HepG2 (cell line): ENCODE results near the gene SSH3. TPM values are rescaled to one million over a fixed set of nuclear protein-coding genes. Genes with fewer than 3 reads are reported as not detected.

Experiments used
- ATAC-seq: fragments of 200-7000 bp; cut with Tn5 transposase; 3 replicates; pipeline ENCODE4 v1.9.1; 2020; ENCODE audit warnings: mild to moderate bottlenecking, moderate library complexity
- BruUV-seq: library from RNA; stranded (reverse); fragments of 400-500 nt; replicated peaks from 2 replicates; lab custom pipeline; 2021; lab: Mats Ljungman, UMichigan
- CTCF ChIA-PET: fragments of 300-600 bp; formaldehyde crosslinking; extraction: SDS; loops from one replicate; lab custom pipeline; 2021; ENCODE audit warnings: low total read pairs, inconsistent platforms, low intra/inter-chr PET ratio; lab: Yijun Ruan, JAX
- POLR2A ChIA-PET: fragments of 350-600 bp; sonication (Branson Sonifier 250); formaldehyde crosslinking; loops from one replicate; lab custom pipeline; 2020; ENCODE audit warnings: antibody characterized with exemption, inconsistent platforms; lab: Yijun Ruan, JAX
- DNase-seq: peaks from one replicate; pipeline ENCODE4 v3.0.0-alpha.2; 2015; ENCODE audit warnings: low spot score
- FAIRE-seq: peaks from 3 replicates; lab custom pipeline; 2011; peaks lifted over from hg19 to GRCh38; lab: Jason Lieb, UNC
- H2AFZ ChIP-seq: one replicate; pipeline ENCODE4 v1.6.1; 2011; ENCODE audit warnings: low read length, inconsistent platforms
- H3K27ac ChIP-seq: fragments of 300-600 bp; 3 replicates; pipeline ENCODE4 v1.8.0; 2011; ENCODE audit warnings: mixed run types, mild to moderate bottlenecking, mixed read lengths, low read length, inconsistent platforms; ENCODE audit not compliant: insufficient read depth; ENCODE audit errors: extremely low read length
- H3K27me3 ChIP-seq, 2 experiments: fragments of 200-600 bp in 1 of 2; 2 replicates in 1 of 2; 3 replicates in 1 of 2; pipeline versions ENCODE4 v1.6.0 to v1.8.0; 2011; ENCODE audit warnings: low read length in 2 of 2, mild to moderate bottlenecking in 2 of 2, moderate library complexity in 2 of 2, inconsistent platforms in 1 of 2; ENCODE audit not compliant: insufficient read depth in 2 of 2, control insufficient read depth in 1 of 2
- H3K36me3 ChIP-seq, 2 experiments: fragments of 200-600 bp in 1 of 2; replicated peaks in 1 of 2; 2 replicates in 1 of 2; 3 replicates in 1 of 2; pipeline versions ENCODE4 v1.5.1 to v1.8.0; 2011; ENCODE audit warnings: low read length in 2 of 2, inconsistent platforms in 1 of 2; ENCODE audit not compliant: insufficient read depth in 2 of 2, control insufficient read depth in 1 of 2
- H3K4me1 ChIP-seq: 2 replicates; pipeline ENCODE4 v1.5.1; 2012; ENCODE audit warnings: low read length, inconsistent platforms; ENCODE audit not compliant: insufficient read depth
- H3K4me2 ChIP-seq: 2 replicates; pipeline ENCODE4 v1.6.0; 2011; ENCODE audit warnings: low read depth, low read length, inconsistent platforms
- H3K4me3 ChIP-seq, 3 experiments: fragments of 200-600 bp in 1 of 3; sonication (generic), shearing (Covaris generic) in 1 of 3; replicated peaks in 1 of 3; 2 replicates each; pipeline ENCODE4 v1.5.1; 2011 to 2016; ENCODE audit warnings: low read length in 3 of 3, inconsistent platforms in 2 of 3, low read depth in 2 of 3, mild to moderate bottlenecking in 2 of 3, control low read depth in 1 of 3, mixed read lengths in 1 of 3; ENCODE audit not compliant: insufficient read depth in 1 of 3
- H3K79me2 ChIP-seq: one replicate; pipeline ENCODE4 v1.6.1; 2011; ENCODE audit warnings: low read length, inconsistent platforms; ENCODE audit not compliant: insufficient read depth
- H3K9ac ChIP-seq: 2 replicates; pipeline ENCODE4 v1.6.0; 2011; ENCODE audit warnings: mild to moderate bottlenecking, low read depth, low read length, inconsistent platforms; ENCODE audit not compliant: insufficient read depth
- H3K9me3 ChIP-seq: 2 replicates; pipeline ENCODE4 v1.5.1; 2012; ENCODE audit warnings: mild to moderate bottlenecking, low read length
- H4K20me1 ChIP-seq: 2 replicates; pipeline ENCODE4 v1.6.0; 2011; ENCODE audit warnings: inconsistent platforms, mild to moderate bottlenecking, low read length, moderate library complexity; ENCODE audit not compliant: insufficient read depth
- CERS6 ChIP-seq: sonication (generic); formaldehyde crosslinking; IDR thresholded peaks from 2 replicates; pipeline ENCODE4 v1.5.0; 2020; ENCODE audit warnings: missing genetic modification reagents
- HNRNPUL1 ChIP-seq: fragments of 200-400 bp; formaldehyde crosslinking; IDR thresholded peaks from 2 replicates; pipeline ENCODE4 v1.6.1; 2017; ENCODE audit warnings: low read depth, mild to moderate bottlenecking, low read length, moderate library complexity
- MTF1 ChIP-seq: sonication (generic); formaldehyde crosslinking; IDR thresholded peaks from 2 replicates; pipeline ENCODE4 v1.5.0; 2020; ENCODE audit warnings: missing genetic modification reagents
- SRSF1 ChIP-seq: fragments of 200-400 bp; formaldehyde crosslinking; optimal IDR thresholded peaks from 2 replicates; pipeline ENCODE3; 2017; ENCODE audit warnings: mild to moderate bottlenecking, low read depth, low read length, moderate library complexity
- ZC3H13 ChIP-seq: sonication (generic); formaldehyde crosslinking; IDR thresholded peaks from 2 replicates; pipeline ENCODE4 v1.8.1; 2023; ENCODE audit warnings: mild to moderate bottlenecking, missing genetic modification reagents, moderate library complexity
- ZNF207 ChIP-seq: fragments of 450-650 bp; IDR thresholded peaks from 2 replicates; pipeline ENCODE4 v1.6.1; 2016; ENCODE audit warnings: antibody characterized with exemption, borderline replicate concordance
- ZNF460 ChIP-seq: sonication (generic); formaldehyde crosslinking; IDR thresholded peaks from 2 replicates; pipeline ENCODE4 v1.5.1; 2020; ENCODE audit warnings: missing genetic modification reagents, mild to moderate bottlenecking, borderline replicate concordance
- WGBS: methylation state at CpG from one replicate; pipeline ENCODE4 v1.1.6; 2017; ENCODE audit warnings: low lambda C conversion rate; 5-methylcytosine and 5-hydroxymethylcytosine counted together
- in situ Hi-C: cut with HindIII; loops from 2 replicates; pipeline ENCODE4 v1.10.0; 2017; ENCODE audit warnings: low pct_unique_long_range_greater_than_20kb; ENCODE audit not compliant: extremely low pct_ligation_motif_present
- intact Hi-C: fragments of 100-400 bp; cut with micrococcal nuclease; formaldehyde crosslinking; loops from one replicate; pipeline ENCODE4 v1.10.0; 2022; ENCODE audit not compliant: unreplicated experiment
- polyA plus RNA-seq, 8 experiments: library from polyadenylated mRNA; depleted of rRNA in 3 of 8; stranded (reverse) in 7 of 8; unstranded in 1 of 8; fragments of >200 nt; fragmentation: Illumina TruSeq in 4 of 8; extraction: Trizol in 4 of 8; gene quantifications; 2 replicates each; pipeline versions ENCODE4 v1.2.1 to v1.2.3, GENCODE V29; 2011 to 2016; ENCODE audit warnings: low read depth in 4 of 8, missing spikeins in 1 of 8, mixed read lengths in 1 of 8; ENCODE audit not compliant: insufficient read depth in 1 of 8
- total RNA-seq, 5 experiments: library from RNA; depleted of rRNA; stranded (reverse); fragments of >200 nt; fragmentation: Illumina TruSeq; extraction: Trizol; gene quantifications; 2 replicates each; pipeline ENCODE4 v1.2.3, GENCODE V29; 2016; ENCODE audit warnings: low read depth in 1 of 5
- TF ChIP-seq, protein P1 (sequence below): sonication (generic); formaldehyde crosslinking; IDR thresholded peaks from 2 replicates; pipeline ENCODE4 v1.4.0; 2020; ENCODE audit warnings: missing genetic modification reagents
- TF ChIP-seq, protein P2 (sequence below): sonication (generic); formaldehyde crosslinking; IDR thresholded peaks from 2 replicates; pipeline ENCODE4; 2020; ENCODE audit warnings: missing genetic modification reagents, mild to moderate bottlenecking, borderline replicate concordance

Gene SSH3
- total and polyA plus RNA-seq, 2 of the 13 experiments (the other 11 are each of a cell fraction or from before 2014, with no cell fraction given): 12.4 to 18.8 TPM

DNA sequence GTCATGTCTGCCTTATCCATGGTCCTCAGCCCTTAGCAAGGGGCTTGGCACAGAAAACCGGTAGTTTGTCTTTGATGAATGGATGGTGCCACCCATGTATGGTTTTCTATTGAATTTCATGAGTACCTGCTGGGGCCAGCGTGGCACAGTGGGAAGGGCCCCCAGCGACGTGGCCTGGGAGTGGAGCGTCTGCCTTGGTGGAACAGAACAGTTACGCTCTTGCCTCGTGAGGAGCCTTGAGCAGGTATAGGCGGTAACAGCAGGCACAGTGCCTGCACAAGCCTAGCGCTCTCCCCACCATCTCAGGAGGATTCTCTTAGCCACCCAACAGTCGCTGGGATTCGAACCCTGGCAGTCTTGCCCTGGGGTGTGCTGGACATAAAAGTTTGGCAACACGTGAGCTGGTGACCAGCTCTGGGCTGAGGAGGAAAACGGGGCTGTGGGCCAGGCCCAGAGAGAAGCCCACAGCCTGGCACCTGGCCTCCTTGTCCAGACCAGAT lies 3.0 kb upstream of the SSH3 start:
- peaks cover 5% of the 10 kb centered on the region for H3K79me2 ChIP-seq
- H2AFZ ChIP-seq: no peak overlapping the region
- no TSS peak for BruUV-seq
- H3K9ac ChIP-seq: no peak overlapping the region
- H3K9me3 ChIP-seq: peaks cover 9% of the 10 kb centered on the region; the same call in 1 of the 2 replicates
- ChIA-PET CTCF (no interaction called here), POLR2A (no interaction called here)
- DNase-seq (no peak), ATAC-seq (no peak), FAIRE-seq (no peak)
- no peaks in the 10 kb centered on the region for H3K27me3 ChIP-seq
- intact Hi-C loops: loop anchor here (5.0 kb wide), 1 partner anchor 38 kb away; no protein-coding TSS in a partner anchor
- in situ Hi-C loops: no loop called here
- no peaks in the 10 kb centered on the region for H4K20me1 ChIP-seq
- TF ChIP-seq HNRNPUL1: no peak
- no peak for TF ChIP-seq ZNF207
- TF ChIP-seq SRSF1: no peak
- TF ChIP-seq ZNF460: no peak
- TF ChIP-seq, protein P1, sequence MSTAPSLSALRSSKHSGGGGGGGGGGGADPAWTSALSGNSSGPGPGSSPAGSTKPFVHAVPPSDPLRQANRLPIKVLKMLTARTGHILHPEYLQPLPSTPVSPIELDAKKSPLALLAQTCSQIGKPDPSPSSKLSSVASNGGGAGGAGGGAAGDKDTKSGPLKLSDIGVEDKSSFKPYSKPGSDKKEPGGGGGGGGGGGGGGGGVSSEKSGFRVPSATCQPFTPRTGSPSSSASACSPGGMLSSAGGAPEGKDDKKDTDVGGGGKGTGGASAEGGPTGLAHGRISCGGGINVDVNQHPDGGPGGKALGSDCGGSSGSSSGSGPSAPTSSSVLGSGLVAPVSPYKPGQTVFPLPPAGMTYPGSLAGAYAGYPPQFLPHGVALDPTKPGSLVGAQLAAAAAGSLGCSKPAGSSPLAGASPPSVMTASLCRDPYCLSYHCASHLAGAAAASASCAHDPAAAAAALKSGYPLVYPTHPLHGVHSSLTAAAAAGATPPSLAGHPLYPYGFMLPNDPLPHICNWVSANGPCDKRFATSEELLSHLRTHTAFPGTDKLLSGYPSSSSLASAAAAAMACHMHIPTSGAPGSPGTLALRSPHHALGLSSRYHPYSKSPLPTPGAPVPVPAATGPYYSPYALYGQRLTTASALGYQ (CRISPR knock-in tag): no peak
- no peak for TF ChIP-seq CERS6
- TF ChIP-seq, protein P2, sequence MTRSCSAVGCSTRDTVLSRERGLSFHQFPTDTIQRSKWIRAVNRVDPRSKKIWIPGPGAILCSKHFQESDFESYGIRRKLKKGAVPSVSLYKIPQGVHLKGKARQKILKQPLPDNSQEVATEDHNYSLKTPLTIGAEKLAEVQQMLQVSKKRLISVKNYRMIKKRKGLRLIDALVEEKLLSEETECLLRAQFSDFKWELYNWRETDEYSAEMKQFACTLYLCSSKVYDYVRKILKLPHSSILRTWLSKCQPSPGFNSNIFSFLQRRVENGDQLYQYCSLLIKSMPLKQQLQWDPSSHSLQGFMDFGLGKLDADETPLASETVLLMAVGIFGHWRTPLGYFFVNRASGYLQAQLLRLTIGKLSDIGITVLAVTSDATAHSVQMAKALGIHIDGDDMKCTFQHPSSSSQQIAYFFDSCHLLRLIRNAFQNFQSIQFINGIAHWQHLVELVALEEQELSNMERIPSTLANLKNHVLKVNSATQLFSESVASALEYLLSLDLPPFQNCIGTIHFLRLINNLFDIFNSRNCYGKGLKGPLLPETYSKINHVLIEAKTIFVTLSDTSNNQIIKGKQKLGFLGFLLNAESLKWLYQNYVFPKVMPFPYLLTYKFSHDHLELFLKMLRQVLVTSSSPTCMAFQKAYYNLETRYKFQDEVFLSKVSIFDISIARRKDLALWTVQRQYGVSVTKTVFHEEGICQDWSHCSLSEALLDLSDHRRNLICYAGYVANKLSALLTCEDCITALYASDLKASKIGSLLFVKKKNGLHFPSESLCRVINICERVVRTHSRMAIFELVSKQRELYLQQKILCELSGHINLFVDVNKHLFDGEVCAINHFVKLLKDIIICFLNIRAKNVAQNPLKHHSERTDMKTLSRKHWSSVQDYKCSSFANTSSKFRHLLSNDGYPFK (CRISPR knock-in tag): no peak
- TF ChIP-seq ZC3H13 (CRISPR knock-in tag): no peak
- TF ChIP-seq MTF1 (CRISPR knock-in tag): no peak
- peaks cover 19% of the 10 kb centered on the region for H3K4me1 ChIP-seq
- no peak overlapping the region for H3K4me3 ChIP-seq
- no peak overlapping the region for H3K4me2 ChIP-seq
- WGBS: 97% methylated on average over 12 of the region's 13 CpGs
- H3K36me3 ChIP-seq: peaks cover 9 to 33% of the 10 kb centered on the region in 2 experiments; a peak in 4 of 5 replicates
- no peak overlapping the region for H3K27ac ChIP-seq
